Measurements from ENCODE around the gene SHISAL2B. TPM values are rescaled to one million over a fixed set of nuclear protein-coding genes. Genes with fewer than 3 reads are reported as not detected.
"Not testable (repeated sequence)": the region's sequence is repeated elsewhere in the genome, so short reads cannot be mapped to it uniquely, and the experiment has no call there.

Gene SHISAL2B
- total RNA-seq, 5 donors from 2014 or later (not counting 1 experiment from before 2014, with no cell fraction given), result not detected

DNA sequence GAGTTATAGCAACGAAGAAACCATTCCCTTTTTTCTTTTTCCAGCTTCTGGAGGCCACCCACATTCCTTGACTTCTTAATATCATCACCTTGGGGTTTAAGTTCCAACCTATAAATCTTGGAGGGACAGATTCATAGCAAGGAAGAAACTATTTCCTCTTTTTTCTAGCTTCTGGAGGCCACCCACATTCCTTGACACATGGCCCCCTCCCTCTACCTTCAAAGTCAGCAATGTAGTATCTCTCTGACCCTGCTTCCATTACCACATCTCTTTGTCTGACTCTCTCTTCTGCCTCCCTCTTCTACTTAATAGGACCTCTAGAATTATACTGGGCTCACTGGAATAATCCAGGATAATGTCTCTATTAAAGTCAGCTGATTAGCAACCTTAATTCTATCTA, 34.7 kb upstream of the SHISAL2B start:
- peaks cover 1 to 5% of the 10 kb centered on the region in 2 donors for H3K27me3 Mint-ChIP-seq
- CTCF ChIA-PET, result no interaction called here
- no peaks in the 10 kb centered on the region for H3K4me1 ChIP-seq (ENCODE audit: control insufficient read depth in 1 of 2, extremely low read depth in 1 of 2, insufficient read depth in 2 of 2, low read length in 2 of 2)
- H3K4me3 Mint-ChIP-seq, result no peak overlapping the region
- no peaks in the 10 kb centered on the region for H3K9me3 ChIP-seq
- no peaks in the 10 kb centered on the region for H3K4me1 Mint-ChIP-seq
- POLR2A ChIA-PET, result no interaction called here
- no CpG with 5 or more reads among the region's 1 CpG for WGBS (ENCODE audit: insufficient coverage)
- no peak for DNase-seq
- peaks cover 0 to under 1% of the 10 kb centered on the region in 2 experiments for H3K27me3 ChIP-seq (replicated peaks in 1 of 2; ENCODE audit: control insufficient read depth in 2 of 2, extremely low read depth in 1 of 2, insufficient read depth in 2 of 2, low read length in 1 of 2)
- H3K27ac Mint-ChIP-seq, result no peak overlapping the region
- H3K9me3 Mint-ChIP-seq, result peaks cover 3 to 9% (median 5%) of the 10 kb centered on the region in 3 donors
- no peaks in the 10 kb centered on the region for H3K36me3 ChIP-seq (ENCODE audit: control insufficient read depth in 2 of 2, extremely low read depth in 1 of 2, insufficient read depth in 1 of 2, low read length in 1 of 2)
- no peak overlapping the region for H3K27ac ChIP-seq (ENCODE audit: low read length)
- H3K36me3 Mint-ChIP-seq, result no peaks in the 10 kb centered on the region
- H3K4me3 ChIP-seq (ENCODE audit: control insufficient read depth in 1 of 2, extremely low read depth in 1 of 2, low read length in 1 of 2), result no peak overlapping the region
- ATAC-seq (replicated peaks in 1 of 4), result no peak

DNA sequence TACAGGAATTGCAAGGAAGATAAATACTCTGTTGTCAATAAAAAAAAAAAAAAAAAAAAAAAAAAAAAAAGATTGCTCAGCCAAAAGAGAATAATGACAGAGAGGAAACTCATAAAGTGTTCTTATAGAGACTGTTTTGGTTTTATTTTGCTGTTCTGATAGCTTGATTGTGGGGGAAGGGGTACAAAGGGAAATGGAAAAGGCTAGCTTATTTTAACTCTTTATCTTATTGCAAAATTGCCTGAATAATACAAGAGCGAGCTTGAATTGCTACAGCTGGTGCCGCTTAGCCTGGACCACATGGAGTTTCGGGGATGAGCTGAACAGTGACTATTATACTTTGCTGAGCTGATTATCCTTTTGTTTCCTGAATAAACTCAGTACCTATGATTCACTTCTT, 31.0 kb upstream of the SHISAL2B start:
- Mint-ChIP-seq H3K36me3 (no peaks in the 10 kb centered on the region), H3K4me3 (no peak overlapping the region), H3K4me1 (no peaks in the 10 kb centered on the region), H3K27ac (no peak overlapping the region), H3K9me3 (peaks cover 3 to 5% (median 5%) of the 10 kb centered on the region in 3 donors), H3K27me3 (peaks cover under 1 to 3% of the 10 kb centered on the region in 2 donors)
- Histone ChIP-seq H3K4me1 (ENCODE audit: control insufficient read depth in 1 of 2, extremely low read depth in 1 of 2, insufficient read depth in 2 of 2, low read length in 2 of 2) (no peaks in the 10 kb centered on the region), H3K36me3 (ENCODE audit: control insufficient read depth in 2 of 2, extremely low read depth in 1 of 2, insufficient read depth in 1 of 2, low read length in 1 of 2) (no peaks in the 10 kb centered on the region), H3K9me3 (no peaks in the 10 kb centered on the region), H3K27ac (ENCODE audit: low read length) (no peak overlapping the region), H3K4me3 (ENCODE audit: control insufficient read depth in 1 of 2, extremely low read depth in 1 of 2, low read length in 1 of 2) (no peak overlapping the region), H3K27me3 (replicated peaks in 1 of 2; ENCODE audit: control insufficient read depth in 2 of 2, extremely low read depth in 1 of 2, insufficient read depth in 2 of 2, low read length in 1 of 2) (peaks cover 0 to 2% of the 10 kb centered on the region in 2 experiments)
- ChIA-PET POLR2A (interaction anchor here in 1 of 2 donors (0.7 kb wide), 1 partner anchor 886 kb away, joined by 16 read pairs; no protein-coding TSS in a partner anchor), CTCF (interaction anchor here (0.7 to 1.6 kb wide), 2 partner anchors 24 to 31 kb away, joined by 5 read pairs; no protein-coding TSS in a partner anchor)
- WGBS (ENCODE audit: insufficient coverage), result 93% methylated on average over 2 of the region's 3 CpGs
- ATAC-seq (replicated peaks in 1 of 4) (no peak), DNase-seq (no peak)

DNA sequence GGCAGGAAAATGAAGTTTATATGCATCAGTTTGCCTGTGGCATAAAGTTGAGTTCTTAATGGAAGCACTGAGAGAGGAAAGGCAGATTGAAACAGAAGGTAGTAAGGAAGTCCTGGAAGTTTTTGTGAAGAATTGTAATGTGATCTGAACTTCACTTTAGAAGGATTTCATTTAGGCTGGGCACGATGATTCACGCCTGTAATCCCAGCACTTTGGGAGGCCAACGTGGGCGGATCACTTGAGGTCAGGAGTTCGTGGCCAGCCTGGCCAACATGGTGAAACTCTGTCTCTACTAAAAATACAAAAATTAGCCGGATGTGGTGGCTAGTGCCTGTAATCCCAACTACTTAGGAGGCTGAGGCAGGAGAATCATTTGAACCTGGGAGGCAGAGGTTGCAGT, 27.1 kb upstream of the SHISAL2B start:
- H3K27me3 ChIP-seq (replicated peaks in 1 of 2; ENCODE audit: control insufficient read depth in 2 of 2, extremely low read depth in 1 of 2, insufficient read depth in 2 of 2, low read length in 1 of 2); CTCF ChIA-PET; H3K4me3 Mint-ChIP-seq; ATAC-seq (replicated peaks in 1 of 4); H3K4me3 ChIP-seq (ENCODE audit: control insufficient read depth in 1 of 2, extremely low read depth in 1 of 2, low read length in 1 of 2); H3K36me3 ChIP-seq (ENCODE audit: control insufficient read depth in 2 of 2, extremely low read depth in 1 of 2, insufficient read depth in 1 of 2, low read length in 1 of 2); POLR2A ChIA-PET; H3K27ac ChIP-seq (ENCODE audit: low read length); H3K4me1 Mint-ChIP-seq; DNase-seq; H3K36me3 Mint-ChIP-seq; H3K27ac Mint-ChIP-seq; H3K9me3 Mint-ChIP-seq; H3K4me1 ChIP-seq (ENCODE audit: control insufficient read depth in 1 of 2, extremely low read depth in 1 of 2, insufficient read depth in 2 of 2, low read length in 2 of 2); H3K9me3 ChIP-seq: not testable (repeated sequence)
- H3K27me3 Mint-ChIP-seq, result peaks cover 10 to 11% of the 10 kb centered on the region in 2 donors
- WGBS (ENCODE audit: insufficient coverage), result 63% methylated on average over 2 of the region's 6 CpGs

DNA sequence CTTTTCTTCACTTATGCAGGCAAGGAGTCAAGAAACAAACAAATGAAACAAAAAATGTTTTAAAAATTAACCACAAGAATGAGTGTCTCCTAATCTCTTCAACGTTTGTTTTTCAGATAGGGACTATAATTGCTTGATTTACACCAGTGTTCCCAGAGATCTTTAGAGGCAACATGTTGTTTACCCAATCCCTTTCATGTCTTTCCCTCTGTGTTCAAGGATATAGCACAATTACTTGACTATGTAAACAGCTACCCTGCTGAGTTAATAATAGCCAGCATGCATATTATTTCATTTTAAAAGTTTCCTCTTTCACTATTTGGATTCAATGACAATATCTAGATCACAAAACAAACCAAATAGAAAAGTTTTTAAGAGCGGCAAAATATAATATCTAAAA, 25.1 kb upstream of the SHISAL2B start:
- ATAC-seq (replicated peaks in 1 of 4) (no peak), DNase-seq (no peak)
- Histone ChIP-seq H3K4me1 (ENCODE audit: control insufficient read depth in 1 of 2, extremely low read depth in 1 of 2, insufficient read depth in 2 of 2, low read length in 2 of 2) (no peaks in the 10 kb centered on the region), H3K27ac (ENCODE audit: low read length) (no peak overlapping the region), H3K4me3 (ENCODE audit: control insufficient read depth in 1 of 2, extremely low read depth in 1 of 2, low read length in 1 of 2) (no peak overlapping the region), H3K9me3 (no peaks in the 10 kb centered on the region), H3K27me3 (replicated peaks in 1 of 2; ENCODE audit: control insufficient read depth in 2 of 2, extremely low read depth in 1 of 2, insufficient read depth in 2 of 2, low read length in 1 of 2) (peaks cover 0 to 2% of the 10 kb centered on the region in 2 experiments), H3K36me3 (ENCODE audit: control insufficient read depth in 2 of 2, extremely low read depth in 1 of 2, insufficient read depth in 1 of 2, low read length in 1 of 2) (no peaks in the 10 kb centered on the region)
- no peaks in the 10 kb centered on the region for H3K36me3 Mint-ChIP-seq
- ChIA-PET POLR2A (no interaction called here), CTCF (interaction anchor here in 1 of 2 donors (0.5 kb wide), 1 partner anchor 92 kb away, joined by 4 read pairs; no protein-coding TSS in a partner anchor)
- no peak overlapping the region for H3K4me3 Mint-ChIP-seq
- WGBS (ENCODE audit: insufficient coverage), result 0% methylated on average over 1 of the region's 2 CpGs
- peaks cover 10% of the 10 kb centered on the region in 2 donors for H3K27me3 Mint-ChIP-seq
- no peaks in the 10 kb centered on the region for H3K9me3 Mint-ChIP-seq
- H3K27ac Mint-ChIP-seq, result no peak overlapping the region
- no peaks in the 10 kb centered on the region for H3K4me1 Mint-ChIP-seq

DNA sequence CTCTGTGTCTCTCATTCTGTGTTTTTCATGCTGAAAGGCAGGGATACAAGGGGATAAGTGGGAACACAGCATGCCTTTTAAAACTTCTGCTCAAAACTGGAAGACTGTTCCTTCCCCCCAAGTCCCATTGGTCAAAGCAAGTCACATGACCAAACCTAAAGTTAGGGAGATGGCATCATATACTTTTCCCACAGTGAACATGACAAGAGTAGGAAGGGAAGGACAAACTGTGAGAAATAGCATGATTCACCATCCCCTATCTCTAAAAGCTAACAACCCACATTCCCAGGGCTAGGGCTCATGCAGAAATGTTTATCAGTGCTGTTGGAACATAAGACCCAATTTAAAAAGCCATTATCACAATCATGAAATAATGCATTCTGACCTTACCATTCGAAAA, 24.2 kb upstream of the SHISAL2B start:
- H3K27ac ChIP-seq (ENCODE audit: low read length), result no peak overlapping the region
- Mint-ChIP-seq H3K4me1 (no peaks in the 10 kb centered on the region), H3K4me3 (no peak overlapping the region), H3K27me3 (peaks cover 10% of the 10 kb centered on the region in 2 donors), H3K27ac (no peak overlapping the region), H3K9me3 (no peaks in the 10 kb centered on the region), H3K36me3 (no peaks in the 10 kb centered on the region)
- H3K9me3 ChIP-seq, result no peaks in the 10 kb centered on the region
- no peaks in the 10 kb centered on the region for H3K27me3 ChIP-seq (replicated peaks in 1 of 2; ENCODE audit: control insufficient read depth in 2 of 2, extremely low read depth in 1 of 2, insufficient read depth in 2 of 2, low read length in 1 of 2)
- H3K36me3 ChIP-seq (ENCODE audit: control insufficient read depth in 2 of 2, extremely low read depth in 1 of 2, insufficient read depth in 1 of 2, low read length in 1 of 2), result no peaks in the 10 kb centered on the region
- no peak overlapping the region for H3K4me3 ChIP-seq (ENCODE audit: control insufficient read depth in 1 of 2, extremely low read depth in 1 of 2, low read length in 1 of 2)
- 56% methylated on average over 1 of the region's 1 CpG for whole genome bisulfite sequencing (ENCODE audit: insufficient coverage)
- ATAC-seq (replicated peaks in 1 of 4), result no peak
- no peaks in the 10 kb centered on the region for H3K4me1 ChIP-seq (ENCODE audit: control insufficient read depth in 1 of 2, extremely low read depth in 1 of 2, insufficient read depth in 2 of 2, low read length in 2 of 2)
- ChIA-PET CTCF (no interaction called here), POLR2A (no interaction called here)
- no peak for DNase-seq

DNA sequence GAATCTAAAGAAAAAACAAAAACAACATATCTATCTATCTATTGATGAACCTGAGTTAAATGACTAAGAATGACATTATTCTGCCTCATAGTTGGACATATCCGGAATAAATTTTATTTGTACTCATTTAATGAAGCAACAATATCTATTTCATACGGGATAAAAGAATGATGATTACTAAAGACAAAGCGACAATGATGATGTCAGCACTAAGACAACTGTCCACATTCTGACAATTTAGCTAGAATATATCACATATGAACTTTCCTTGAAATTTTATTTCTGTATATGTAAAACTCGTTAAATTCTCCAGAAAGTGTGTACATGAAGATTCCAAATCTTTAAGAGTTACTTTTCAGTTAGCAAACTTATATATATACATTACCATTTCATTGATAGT, 23.2 kb upstream of the SHISAL2B start:
- H3K4me1 ChIP-seq (ENCODE audit: control insufficient read depth in 1 of 2, extremely low read depth in 1 of 2, insufficient read depth in 2 of 2, low read length in 2 of 2), result no peaks in the 10 kb centered on the region
- WGBS (ENCODE audit: insufficient coverage), result no CpG with 5 or more reads among the region's 4 CpGs
- no peaks in the 10 kb centered on the region for H3K9me3 ChIP-seq
- Mint-ChIP-seq H3K36me3 (no peaks in the 10 kb centered on the region), H3K27me3 (peaks cover 10 to 15% of the 10 kb centered on the region in 2 donors), H3K9me3 (no peaks in the 10 kb centered on the region), H3K4me1 (no peaks in the 10 kb centered on the region), H3K4me3 (no peak overlapping the region), H3K27ac (no peak overlapping the region)
- no peak for ATAC-seq (replicated peaks in 1 of 4)
- H3K36me3 ChIP-seq (ENCODE audit: control insufficient read depth in 2 of 2, extremely low read depth in 1 of 2, insufficient read depth in 1 of 2, low read length in 1 of 2), result no peaks in the 10 kb centered on the region
- no peaks in the 10 kb centered on the region for H3K27me3 ChIP-seq (replicated peaks in 1 of 2; ENCODE audit: control insufficient read depth in 2 of 2, extremely low read depth in 1 of 2, insufficient read depth in 2 of 2, low read length in 1 of 2)
- ChIA-PET CTCF (no interaction called here), POLR2A (no interaction called here)
- H3K4me3 ChIP-seq (ENCODE audit: control insufficient read depth in 1 of 2, extremely low read depth in 1 of 2, low read length in 1 of 2), result no peak overlapping the region
- DNase-seq, result no peak
- no peak overlapping the region for H3K27ac ChIP-seq (ENCODE audit: low read length)

DNA sequence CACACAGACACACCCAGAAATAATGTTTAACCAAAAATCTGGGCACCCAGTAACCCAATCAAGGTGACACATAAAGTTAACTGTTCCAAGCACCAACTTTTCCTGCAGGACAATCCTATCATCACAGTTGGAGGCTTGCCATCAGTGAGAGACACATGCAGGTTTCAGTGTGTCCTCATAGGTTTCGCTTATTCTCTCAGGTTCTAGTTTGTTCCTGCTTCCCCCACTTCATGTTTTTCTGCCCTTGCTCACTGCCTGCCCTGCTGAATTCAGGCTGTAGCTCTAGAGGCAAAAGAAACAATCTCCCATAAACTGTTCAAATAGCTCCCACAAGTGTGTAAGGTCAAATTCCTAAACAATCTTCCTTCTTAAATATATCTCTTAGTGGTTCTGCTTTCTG, 20.0 kb upstream of the SHISAL2B start:
- 91% methylated on average over 1 of the region's 1 CpG for WGBS (ENCODE audit: insufficient coverage)
- H3K9me3 Mint-ChIP-seq, result no peaks in the 10 kb centered on the region
- no peaks in the 10 kb centered on the region for H3K4me1 Mint-ChIP-seq
- ChIA-PET CTCF (no interaction called here), POLR2A (no interaction called here)
- Histone ChIP-seq H3K36me3 (ENCODE audit: control insufficient read depth in 2 of 2, extremely low read depth in 1 of 2, insufficient read depth in 1 of 2, low read length in 1 of 2) (no peaks in the 10 kb centered on the region), H3K27ac (ENCODE audit: low read length) (no peak overlapping the region), H3K4me1 (ENCODE audit: control insufficient read depth in 1 of 2, extremely low read depth in 1 of 2, insufficient read depth in 2 of 2, low read length in 2 of 2) (no peaks in the 10 kb centered on the region), H3K4me3 (ENCODE audit: control insufficient read depth in 1 of 2, extremely low read depth in 1 of 2, low read length in 1 of 2) (no peak overlapping the region), H3K9me3 (no peaks in the 10 kb centered on the region), H3K27me3 (replicated peaks in 1 of 2; ENCODE audit: control insufficient read depth in 2 of 2, extremely low read depth in 1 of 2, insufficient read depth in 2 of 2, low read length in 1 of 2) (no peaks in the 10 kb centered on the region)
- H3K27ac Mint-ChIP-seq, result no peak overlapping the region
- H3K4me3 Mint-ChIP-seq, result no peak overlapping the region
- DNase-seq (no peak), ATAC-seq (replicated peaks in 1 of 4) (no peak)
- H3K36me3 Mint-ChIP-seq, result no peaks in the 10 kb centered on the region
- H3K27me3 Mint-ChIP-seq, result peaks cover 8 to 16% of the 10 kb centered on the region in 2 donors
